Stimulated activated CD8-positive, alpha-beta memory T cell treated with anti-CD3 and anti-CD28 coated beads, Interleukin-7, amount 100 ng/mL, for 1 hour (primary cell): ENCODE measurements around the gene SYT2.
"Not testable (repeated sequence)": the region's sequence is repeated elsewhere in the genome, so short reads cannot be mapped to it uniquely, and the experiment has no call there.

Experiments used
- DNase-seq, 2 donors: peaks; one replicate each; pipeline ENCODE4 v3.0.0-alpha.2; 2020; ENCODE audit warnings: low read depth in 2 of 2

SYT2 gene

DNA sequence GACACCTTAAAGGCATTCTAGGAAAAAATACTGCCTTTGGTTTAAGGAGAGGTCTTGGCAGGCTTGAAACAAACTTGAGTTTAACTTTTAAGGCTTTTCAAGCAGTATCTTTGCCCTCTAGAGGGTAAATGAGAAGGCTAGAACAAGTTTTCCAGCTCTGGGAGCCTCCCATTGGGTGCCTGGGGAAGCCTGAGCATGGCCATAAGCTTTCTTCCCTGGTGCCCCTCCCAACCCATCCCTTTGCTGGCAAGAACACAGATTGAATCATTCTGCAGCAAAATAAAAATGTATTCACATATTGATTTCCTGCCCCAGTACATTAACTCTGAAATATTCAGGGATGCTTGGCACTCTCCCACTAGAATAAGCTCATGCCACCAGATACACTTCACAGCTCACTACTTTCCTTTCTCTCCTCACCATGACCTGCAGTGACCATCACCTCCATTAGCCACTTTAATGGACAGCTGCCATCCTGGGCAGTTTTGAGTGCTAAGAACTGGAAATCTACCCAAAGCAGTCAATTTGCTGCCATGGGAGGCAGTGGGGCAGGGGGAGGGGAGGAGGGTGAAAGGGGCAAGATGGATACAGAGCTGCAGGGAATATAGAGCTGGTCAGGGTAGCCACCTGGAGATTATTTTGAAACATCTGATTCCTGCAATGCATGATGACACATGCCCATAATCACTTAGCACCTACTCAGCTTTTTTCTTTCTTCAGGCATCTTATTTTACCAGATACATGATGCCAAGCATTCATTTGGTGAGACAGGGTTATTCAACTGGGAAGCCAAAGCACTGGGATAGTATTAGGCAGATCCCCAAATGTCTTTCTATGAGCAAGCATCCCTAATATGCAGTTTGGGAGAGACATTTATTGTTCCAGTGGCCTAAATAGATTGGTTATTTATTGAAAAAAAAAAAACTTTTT, 140.6 kb downstream of the SYT2 start:
- DNase-seq = no peak

DNA sequence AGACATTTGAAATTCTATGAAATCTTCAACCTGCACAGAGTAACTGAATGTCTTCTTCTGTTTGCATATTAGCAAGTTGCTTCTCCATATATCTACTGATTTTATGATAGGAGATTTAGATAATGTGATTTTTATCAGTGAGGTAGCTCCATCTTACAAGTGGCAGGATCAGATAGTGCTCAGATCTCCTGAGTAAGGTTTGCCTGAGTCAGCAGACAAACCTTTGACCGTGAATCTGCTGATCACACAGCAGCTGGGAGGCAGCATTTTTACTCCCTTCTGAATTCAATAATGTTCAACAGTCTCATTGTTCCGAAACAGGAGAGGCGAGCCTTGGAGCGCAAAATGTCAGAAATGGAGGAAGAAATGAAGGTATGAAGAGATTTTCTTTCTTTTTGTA, 141.4 kb downstream of the SYT2 start:
- no peak for DNase-seq

DNA sequence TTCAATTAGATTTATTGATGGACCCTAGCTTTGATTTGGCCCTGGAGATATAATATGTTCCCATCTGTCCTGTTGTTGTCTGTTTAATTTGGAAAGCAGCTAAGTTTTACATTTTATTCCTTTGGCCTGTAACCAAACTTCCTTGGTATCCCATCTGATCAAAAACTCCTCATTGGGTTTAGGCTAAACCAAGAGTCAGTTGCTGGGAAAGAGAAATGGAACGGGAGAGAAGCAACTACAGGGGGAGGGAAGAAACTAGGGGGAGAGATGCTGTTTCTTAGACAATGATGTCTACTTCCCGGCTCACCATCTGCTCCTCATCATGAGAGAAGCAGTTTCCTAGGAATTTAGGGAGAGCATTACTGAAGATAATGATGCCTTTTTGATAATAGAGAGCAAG, 141.8 kb downstream of the SYT2 start:
- DNase-seq = no peak

DNA sequence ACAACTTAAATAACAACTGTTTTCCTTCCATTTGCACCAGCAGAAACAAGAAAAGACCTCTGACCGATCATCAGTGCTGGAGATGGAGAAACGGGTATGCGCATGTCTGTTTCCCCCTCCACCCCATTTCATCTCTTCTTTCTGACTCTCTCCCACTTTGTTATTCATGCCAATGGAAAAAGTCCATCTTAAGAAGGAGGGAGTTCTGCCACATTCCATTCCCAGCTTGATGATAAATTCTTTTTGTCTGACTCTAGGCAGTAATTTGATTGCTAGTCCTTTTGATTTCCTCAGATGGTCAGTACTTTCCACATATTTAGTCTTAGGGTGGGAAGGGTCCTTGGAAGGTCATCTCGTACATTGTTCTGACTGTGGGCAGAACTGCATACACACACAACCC, 142.5 kb downstream of the SYT2 start:
- no peak for DNase-seq

DNA sequence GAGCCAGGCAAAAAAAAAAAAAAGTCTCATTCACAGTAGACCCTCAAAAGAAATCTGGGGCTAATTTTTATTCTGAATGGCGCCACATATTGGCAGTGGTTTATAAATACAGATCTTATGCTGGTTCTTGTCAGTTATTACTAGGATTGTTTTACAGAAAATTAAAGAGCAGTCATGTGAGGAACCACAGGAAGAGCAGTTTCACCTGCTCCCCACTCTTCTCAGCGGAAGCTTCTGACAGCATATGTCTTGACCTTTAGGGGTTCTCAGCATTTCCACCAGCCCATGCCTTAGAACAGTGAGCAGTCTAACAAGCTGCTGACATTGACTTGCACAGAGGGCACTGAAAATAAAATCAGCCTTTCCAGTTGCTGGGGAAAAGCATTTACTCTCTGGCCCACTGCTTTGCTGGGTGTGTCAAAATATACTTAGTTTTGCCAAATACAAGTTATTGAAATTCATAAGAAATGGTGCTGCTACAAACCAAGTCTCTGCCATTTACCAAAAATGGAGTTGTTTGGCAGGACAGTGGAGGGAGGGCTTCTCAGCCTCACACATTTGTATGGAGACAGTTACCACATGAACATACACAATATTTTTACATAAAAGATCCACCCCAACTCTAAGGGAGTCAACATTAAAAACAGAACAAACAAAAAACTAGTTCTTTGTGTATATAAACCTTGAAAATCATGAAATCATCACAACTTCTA, 144.2 kb downstream of the SYT2 start:
- DNase-seq = no peak

DNA sequence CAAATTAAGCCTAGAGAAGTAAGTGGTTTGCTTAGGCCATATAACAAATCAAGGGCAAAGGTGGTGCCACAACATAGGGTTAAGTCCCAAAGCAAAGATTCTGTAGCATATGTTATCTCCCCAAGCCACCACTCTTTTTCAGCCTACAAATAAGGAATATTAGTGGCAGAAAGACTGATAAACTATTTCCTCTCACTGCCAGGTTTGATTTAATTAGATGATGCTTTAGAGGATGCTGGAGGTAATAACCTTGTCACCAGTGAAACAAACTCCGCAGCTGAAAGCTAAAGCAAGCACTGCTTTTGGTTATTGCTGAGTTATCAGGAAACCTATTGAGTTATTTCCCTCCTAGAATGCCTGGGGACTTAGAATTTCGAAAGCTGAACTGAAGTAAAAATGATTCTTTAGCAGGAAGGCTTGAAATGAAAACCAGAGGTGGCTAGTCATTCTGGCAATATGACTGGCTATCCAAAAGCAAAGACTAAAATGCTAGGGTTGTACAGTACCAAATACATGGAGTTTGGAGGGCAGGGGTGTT, 145.2 kb downstream of the SYT2 start:
- no peak for DNase-seq

DNA sequence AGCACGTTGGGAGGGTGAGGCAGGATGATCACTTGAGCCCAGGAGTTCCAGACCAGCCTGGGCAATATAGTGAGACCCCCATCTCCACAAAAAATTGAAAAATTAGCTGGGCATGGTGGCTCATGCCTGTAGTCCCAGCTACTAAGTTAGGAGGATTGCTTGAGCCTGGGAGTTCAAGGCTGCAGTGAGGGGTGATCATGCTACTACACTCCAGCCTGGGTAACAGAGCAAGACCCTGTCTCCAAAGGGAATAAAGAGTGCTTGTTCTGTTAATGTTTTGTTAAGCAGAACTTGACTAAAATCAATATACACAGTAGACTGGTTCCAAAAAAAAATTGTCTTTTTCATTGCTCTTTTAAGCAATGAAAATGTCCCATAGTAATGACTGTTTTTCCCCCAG, 146.4 kb downstream of the SYT2 start:
- DNase-seq = no peak

DNA sequence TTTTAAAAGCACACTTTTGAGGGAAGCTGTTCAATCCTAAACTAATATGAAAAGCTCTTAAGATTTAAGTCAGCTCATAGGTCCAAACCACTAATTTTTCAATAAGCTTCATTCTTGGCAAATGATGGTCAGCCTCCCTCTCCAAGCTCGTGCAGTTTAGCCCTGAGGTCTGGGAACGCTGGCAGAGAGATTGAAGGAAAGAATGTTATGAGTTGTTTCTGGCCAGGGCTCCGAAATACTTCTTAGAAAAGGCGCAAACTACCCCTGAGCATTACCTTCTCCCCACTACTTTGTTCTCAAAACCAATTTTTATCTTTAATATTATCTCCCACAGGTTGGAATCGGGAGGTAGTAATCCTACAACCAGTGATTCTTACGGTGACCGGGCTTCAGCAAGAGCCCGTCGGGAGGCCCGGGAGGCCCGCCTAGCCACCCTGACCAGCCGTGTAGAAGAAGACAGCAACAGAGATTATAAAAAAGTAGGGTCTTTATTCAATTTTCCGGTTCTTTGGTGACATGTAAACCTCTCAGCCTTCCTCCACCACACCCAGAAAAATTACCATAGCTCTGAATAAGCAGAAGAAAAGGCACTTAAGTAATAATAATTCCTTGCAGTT, 147.7 kb downstream of the SYT2 start:
- DNase-seq = no peak

DNA sequence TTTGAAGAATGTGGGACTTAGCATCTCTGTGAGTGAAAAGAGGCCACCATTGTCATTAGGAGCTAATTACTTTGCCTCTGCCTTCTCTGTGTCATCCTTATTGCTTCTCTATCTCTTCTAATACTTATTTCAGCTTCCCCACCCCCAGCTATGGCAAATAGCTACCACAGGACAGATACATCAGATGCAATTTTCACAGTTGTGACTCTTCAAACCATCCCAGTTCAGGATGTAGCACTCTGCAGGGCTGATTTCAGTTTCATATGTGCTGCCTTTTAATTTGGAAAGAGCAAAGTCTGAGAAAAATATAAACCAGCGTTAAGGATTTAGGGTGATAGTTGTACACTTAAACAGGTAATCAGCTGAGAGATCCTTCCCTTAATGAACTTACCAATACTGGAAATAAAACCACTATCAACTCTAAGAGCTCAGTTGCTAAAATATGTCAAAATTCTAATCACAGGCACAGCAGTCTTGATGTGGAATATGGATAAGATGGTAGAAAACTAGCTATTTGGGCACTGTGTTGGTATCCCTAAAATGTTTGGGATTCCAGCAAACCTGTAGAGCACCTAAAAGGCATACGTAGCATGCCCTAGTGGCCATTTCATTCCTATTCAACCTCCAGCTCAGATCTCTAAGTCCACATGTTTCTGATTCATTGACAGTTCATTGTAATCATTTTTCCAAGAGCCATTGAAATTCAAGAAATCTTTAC, 148.4 kb downstream of the SYT2 start:
- DNase-seq = no peak

DNA sequence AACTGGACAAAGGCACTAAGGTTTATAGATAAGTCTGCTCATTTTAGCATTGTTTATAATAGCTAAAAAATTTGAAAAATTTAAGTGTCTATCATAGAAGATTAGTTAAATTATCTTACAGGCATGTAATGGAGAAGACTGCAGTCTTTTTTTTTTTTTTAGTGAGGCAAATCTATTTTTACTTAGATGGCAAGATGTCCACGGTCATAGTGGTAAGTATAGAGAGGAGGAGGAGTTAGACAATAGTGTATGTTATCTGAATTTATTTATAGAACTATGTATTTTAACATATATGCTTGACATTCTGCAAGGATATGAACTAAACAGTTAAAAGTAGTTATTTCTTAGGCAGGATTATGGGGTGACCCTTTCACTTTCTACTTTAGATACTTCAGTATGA, 149.0 kb downstream of the SYT2 start:
- DNase-seq = no peak

DNA sequence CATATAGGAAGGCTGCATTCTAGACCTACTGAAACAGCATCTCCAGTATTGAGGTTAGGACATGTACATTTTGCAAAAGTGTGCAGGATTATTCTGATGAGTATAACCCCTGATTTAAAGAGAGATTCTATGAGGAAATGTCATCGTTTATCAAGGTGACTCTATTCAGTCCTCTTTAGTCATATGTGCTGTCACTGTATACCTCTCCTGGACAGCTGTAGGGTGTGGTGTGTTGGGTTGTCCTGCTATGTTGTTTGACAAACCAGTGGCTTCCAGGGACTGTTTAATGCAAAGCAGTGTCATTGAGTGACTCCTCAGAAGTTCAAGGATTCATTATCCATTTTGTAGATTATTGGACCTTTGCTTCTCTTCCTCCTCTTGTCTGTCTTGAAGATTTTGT, 152.6 kb downstream of the SYT2 start:
- not testable (repeated sequence) for DNase-seq

DNA sequence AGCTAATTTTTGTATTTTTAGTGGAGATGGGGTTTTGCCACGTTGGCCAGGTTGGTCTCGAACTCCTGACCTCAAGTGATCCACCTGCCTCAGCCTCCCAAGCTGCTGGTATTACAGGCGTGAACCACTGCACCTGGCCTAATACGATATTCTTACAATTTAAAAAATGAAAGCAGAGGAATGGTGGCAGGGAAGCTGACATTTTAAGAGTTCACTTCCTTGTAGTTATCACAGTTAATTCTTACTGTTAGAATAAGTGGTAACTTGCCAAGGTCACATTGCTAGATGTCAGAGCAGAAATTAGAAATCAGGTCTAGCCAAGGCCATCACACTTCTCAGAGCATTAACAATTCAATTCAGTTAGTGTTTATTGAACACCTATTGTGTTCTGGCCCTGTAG, 154.2 kb downstream of the SYT2 start:
- DNase-seq = not testable (repeated sequence)

DNA sequence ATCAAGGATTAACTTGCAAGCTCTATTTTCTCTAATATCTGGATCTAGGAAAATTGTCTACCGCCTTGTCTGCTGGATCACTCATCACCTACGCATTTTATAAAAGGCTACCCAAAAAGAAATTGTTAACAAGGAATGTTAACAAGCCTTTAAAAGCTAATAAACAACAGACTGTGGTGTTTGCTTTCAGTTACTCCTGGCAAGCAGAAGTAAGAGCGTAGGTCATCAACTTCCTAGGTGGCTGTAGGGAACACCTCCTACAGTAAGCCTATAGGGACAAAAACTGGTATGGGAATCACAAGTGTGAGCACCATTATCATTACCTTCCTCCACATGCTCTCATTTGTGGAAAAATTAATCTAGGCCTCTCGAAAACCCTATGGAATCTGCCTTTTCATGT, 155.6 kb downstream of the SYT2 start:
- DNase-seq = not testable (repeated sequence)

DNA sequence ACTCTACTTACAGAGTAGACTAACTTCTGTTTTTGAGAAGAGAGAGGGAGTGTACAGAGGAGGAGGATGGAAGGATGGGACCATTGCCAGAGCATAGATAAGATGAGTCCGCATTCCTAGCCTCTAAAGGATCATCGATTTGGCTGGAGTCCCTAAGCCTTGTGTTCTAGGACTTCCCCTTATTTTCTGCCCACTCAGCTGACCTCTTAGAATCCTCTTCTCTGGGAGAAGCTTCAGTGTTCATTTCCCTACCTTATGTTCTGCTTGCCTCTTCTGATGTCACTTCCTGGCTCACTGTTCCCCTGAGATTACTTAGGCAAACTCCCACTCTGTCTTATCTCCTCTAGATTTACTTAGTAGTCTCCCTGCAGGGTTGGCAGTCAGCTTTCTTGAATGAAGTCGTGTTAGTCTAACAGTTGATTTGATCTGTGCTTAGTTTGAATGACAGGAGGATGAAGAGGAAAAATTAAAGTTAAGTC, 156.7 kb downstream of the SYT2 start:
- DNase-seq = no peak

DNA sequence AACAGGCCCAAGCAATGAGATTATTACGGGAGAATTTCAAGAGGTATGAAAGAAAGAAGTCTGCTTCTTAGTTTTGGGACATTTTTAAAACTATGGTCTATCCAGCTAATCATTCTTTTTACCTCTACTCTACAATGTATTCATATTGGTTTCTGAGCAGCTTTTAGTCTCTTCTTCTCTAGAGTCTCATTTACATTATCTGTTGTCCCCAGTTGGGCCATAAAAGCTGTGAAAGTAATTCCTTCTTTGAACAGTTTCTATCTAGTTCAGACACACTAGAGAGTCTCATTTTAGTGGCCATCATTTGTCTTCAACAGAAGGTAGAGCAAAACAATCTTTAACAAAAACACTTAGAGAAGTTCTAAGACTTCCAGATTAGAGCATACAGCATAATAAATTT, 157.2 kb downstream of the SYT2 start:
- not testable (repeated sequence) for DNase-seq

DNA sequence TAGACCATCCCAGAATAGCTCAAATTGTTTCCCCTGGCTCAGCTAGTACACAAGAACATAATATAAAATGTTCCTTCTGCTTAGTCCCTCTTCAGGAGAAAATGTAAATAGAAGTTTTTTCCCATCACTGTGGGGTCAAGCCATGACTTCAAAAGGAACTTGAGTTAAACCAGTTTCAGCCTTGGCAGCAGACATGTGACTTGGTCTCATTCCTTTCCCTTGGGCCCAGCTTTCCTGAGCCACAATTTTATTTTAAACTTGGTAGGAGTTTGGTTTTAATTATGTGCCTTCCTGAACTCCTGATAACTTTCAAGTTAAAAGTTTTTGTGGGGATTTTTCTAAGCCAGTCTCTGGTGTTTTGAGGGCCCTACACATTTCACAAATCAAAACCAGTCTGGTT, 157.6 kb downstream of the SYT2 start:
- not testable (repeated sequence) for DNase-seq

DNA sequence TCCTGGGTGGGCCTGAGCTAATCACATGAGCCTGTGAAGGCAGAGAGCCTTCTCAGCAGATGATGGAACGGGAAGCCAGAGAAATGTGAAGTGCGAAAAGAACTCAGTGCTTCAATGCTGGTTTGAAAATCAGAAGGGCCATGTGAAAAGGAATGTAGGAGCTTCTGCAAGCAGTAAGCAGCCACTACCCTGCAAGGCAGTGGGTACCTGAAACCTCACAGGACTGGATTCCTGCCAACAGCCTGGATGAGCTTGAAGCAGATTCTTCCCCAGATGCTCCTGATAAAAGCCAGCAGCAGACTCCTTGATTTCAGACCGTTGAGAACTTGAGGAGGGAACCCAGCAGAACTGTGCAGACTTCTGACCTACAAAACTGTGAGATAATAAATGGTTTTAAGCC, 158.6 kb downstream of the SYT2 start:
- DNase-seq = no peak

DNA sequence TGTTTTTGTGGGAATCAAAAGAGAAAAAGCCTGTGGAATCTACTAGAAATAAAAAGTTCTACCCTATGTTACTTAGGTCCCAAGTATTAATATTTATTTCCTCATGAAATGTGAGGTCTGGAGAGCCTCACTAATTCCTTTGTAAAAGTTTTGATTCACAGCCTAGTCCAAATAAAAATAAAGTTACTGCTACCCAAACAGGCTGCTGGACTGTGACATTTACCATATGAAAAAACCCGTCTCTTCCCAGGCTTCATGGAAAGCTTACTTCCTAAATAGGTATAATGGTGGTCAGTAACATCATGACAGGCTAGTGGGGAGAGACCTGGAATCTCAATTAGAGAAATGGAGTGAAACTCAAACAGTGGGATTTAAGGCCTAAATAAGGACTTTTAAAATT, 160.2 kb downstream of the SYT2 start:
- DNase-seq = not testable (repeated sequence)

DNA sequence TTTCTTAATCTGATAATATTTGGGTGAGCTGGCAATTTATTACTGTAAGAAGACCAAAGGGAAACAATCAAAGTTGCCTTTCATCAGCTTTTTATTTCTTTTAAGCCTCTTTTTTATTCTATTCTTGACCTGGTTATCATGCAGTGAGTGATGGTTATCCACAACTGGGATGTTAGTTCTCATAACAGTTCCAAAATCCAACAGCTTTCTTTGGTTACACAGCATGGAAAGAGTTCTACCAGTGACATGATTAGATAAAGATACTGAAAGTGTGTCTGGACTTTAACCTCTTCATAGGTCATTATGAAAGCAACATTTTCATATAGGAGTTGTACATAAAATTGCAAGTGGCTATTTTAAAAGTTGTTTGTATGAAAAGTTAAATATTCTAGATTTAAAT, 163.0 kb downstream of the SYT2 start:
- DNase-seq = no peak

DNA sequence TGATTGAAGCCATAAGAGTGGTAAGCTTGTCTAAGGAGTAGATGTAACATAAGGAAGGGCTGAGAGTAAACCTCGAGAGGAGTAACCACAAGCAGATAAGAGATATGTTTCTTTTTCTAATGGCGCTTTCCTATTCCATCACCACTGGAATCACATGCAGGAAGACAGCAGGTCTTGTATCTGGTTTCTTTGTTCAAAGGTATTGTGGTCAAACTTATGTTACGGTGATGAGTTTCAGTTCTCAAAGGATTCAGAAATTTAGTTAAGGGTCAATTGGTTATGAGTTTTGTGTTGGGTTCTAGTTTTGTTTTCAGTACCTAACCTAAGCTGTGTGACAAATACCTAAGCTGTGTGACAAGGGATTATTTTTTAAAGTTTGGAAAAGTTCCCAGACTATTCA, 163.5 kb downstream of the SYT2 start:
- not testable (repeated sequence) for DNase-seq

DNA sequence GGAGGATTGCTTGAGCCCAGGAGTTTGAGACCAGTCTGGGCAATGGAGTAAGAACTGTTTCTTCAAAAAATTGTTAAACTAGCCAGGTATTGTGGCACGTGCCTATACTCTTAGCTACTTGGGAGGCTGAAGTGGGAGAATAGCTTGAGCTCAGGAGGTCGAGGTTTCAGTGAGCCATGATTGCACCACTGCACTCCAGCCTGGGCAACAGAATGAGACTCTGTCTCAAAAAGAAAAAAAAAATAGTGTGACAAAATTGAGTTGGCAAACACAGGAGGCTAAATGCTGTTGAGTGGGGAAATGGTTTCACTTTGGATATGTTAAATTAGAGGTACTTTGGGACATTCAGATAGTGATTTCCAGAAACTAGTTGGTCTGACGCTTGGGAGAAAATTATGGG, 163.9 kb downstream of the SYT2 start:
- DNase-seq = not testable (repeated sequence)
